ENCODE results near the gene KCTD20. TPM values are rescaled to one million over a fixed set of nuclear protein-coding genes. Genes with fewer than 3 reads are reported as not detected.

The KCTD20 gene
- total and polyA plus RNA-seq, 10 of the 15 experiments (the other 5 are each of a cell fraction or from before 2014, with no cell fraction given), result 18.1 to 77.0 (median 50.5) TPM

DNA sequence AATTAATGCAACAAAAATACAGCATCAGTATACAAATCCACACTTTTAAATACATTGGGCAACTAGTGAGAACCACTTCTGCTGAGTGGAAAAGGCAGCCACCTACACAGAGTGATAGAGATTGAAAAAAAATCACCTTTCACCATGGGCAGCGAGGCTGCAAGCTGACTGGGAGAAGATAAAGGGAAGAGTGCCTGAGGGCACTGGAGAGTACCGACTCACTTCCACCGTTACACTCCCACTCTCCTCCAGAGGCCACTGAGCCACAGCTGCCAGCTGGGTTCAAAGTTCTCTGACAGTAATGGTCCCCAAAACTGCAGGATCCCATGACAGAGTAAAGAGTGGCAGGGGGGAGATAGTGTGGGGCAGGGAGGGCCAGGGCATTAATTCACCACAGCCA is 24.2 kb upstream of the KCTD20 start:
- no peak for FAIRE-seq
- no peak overlapping the region for H2AFZ ChIP-seq (ENCODE audit: control insufficient read depth, low read depth, low read length)
- CTCF ChIA-PET, result interaction anchor here (0.8 to 1.4 kb wide), 3 partner anchors 12 to 116 kb away, joined by 3 to 4 read pairs (median 4); no protein-coding TSS in a partner anchor
- H3K79me2 ChIP-seq (ENCODE audit: control insufficient read depth, insufficient read depth, low read length), result no peaks in the 10 kb centered on the region
- no peak for DNase-seq (ENCODE audit: low read depth, low spot score)
- POLR2A ChIA-PET, result interaction anchor here (0.7 kb wide), 1 partner anchor 141 kb away, joined by 3 read pairs; no protein-coding TSS in a partner anchor
- H3K9ac ChIP-seq (ENCODE audit: control insufficient read depth, insufficient read depth, low read length), result no peak overlapping the region
- H3K36me3 ChIP-seq (ENCODE audit: control insufficient read depth in 2 of 2, insufficient read depth in 2 of 2, low read length in 1 of 2), result no peaks in the 10 kb centered on the region
- H3K9me3 ChIP-seq (replicated peaks; ENCODE audit: control insufficient read depth, insufficient read depth, low read length), result peaks cover 1% of the 10 kb centered on the region; the same call in 1 of the 3 replicates
- TF ChIP-seq IKZF1 (conservative IDR thresholded peaks at IDR 0.05) (no peak), ZNF24 (IDR thresholded peaks at IDR 0.05) (no peak), RAD21 (IDR thresholded peaks at IDR 0.05; ENCODE audit: insufficient read depth, low read depth, low read length) (no peak), SRF (IDR thresholded peaks at IDR 0.05; ENCODE audit: low read depth in 2 of 2, low read length in 2 of 2) (no peak), PAX8 (IDR thresholded peaks at IDR 0.05) (no peak), ZZZ3 (IDR thresholded peaks at IDR 0.05; ENCODE audit: control insufficient read depth, insufficient read length, low read depth) (no peak), TARDBP (IDR thresholded peaks at IDR 0.05; ENCODE audit: borderline replicate concordance) (no peak), CEBPB (IDR thresholded peaks at IDR 0.05; ENCODE audit: borderline replicate concordance in 1 of 2, low read depth in 2 of 2, low read length in 2 of 2) (no peak), FOXM1 (IDR thresholded peaks at IDR 0.05; ENCODE audit: low read depth, low read length) (no peak), NFXL1 (IDR thresholded peaks at IDR 0.05; ENCODE audit: borderline replicate concordance) (no peak), EP300 (IDR thresholded peaks at IDR 0.05; ENCODE audit: borderline replicate concordance in 1 of 2, control insufficient read depth in 1 of 2, low read depth in 2 of 2, low read length in 2 of 2) (no peak), SREBF2 (IDR thresholded peaks at IDR 0.05; ENCODE audit: low read length) (no peak), ZNF622 (IDR thresholded peaks at IDR 0.05) (no peak), BACH1 (IDR thresholded peaks at IDR 0.05; ENCODE audit: borderline replicate concordance) (no peak), BHLHE40 (IDR thresholded peaks at IDR 0.05; ENCODE audit: borderline replicate concordance in 1 of 2, low read depth in 2 of 2, low read length in 1 of 2) (no peak), ZBTB4 (CRISPR knock-in tag; IDR thresholded peaks at IDR 0.05) (no peak)
- TF ChIP-seq, protein P1, sequence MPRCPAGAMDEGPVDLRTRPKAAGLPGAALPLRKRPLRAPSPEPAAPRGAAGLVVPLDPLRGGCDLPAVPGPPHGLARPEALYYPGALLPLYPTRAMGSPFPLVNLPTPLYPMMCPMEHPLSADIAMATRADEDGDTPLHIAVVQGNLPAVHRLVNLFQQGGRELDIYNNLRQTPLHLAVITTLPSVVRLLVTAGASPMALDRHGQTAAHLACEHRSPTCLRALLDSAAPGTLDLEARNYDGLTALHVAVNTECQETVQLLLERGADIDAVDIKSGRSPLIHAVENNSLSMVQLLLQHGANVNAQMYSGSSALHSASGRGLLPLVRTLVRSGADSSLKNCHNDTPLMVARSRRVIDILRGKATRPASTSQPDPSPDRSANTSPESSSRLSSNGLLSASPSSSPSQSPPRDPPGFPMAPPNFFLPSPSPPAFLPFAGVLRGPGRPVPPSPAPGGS (IDR thresholded peaks at IDR 0.05; ENCODE audit: borderline replicate concordance, insufficient read depth, low read depth, low read length, poor library complexity, severe bottlenecking), result no peak
- RAD21 ChIA-PET (ENCODE audit: unreplicated experiment), result no interaction called here
- no TSS peak for BruUV-seq (replicated peaks)
- in situ Hi-C loops (cut with MboI) (no loop called here), intact Hi-C loops (cut with micrococcal nuclease; ENCODE audit: unreplicated experiment) (no loop called here)
- SMC1A ChIA-PET (ENCODE audit: uncharacterized antibody, unreplicated experiment), result no interaction called here
- 61% methylated on average over 3 of the region's 3 CpGs for WGBS (ENCODE audit: insufficient coverage, insufficient replicate concordance, low lambda C conversion rate, missing lambda C conversion rate)
- no peak overlapping the region for H3K27ac ChIP-seq (ENCODE audit: control insufficient read depth, insufficient read depth)
- H4K20me1 ChIP-seq (ENCODE audit: control insufficient read depth, insufficient read depth), result no peaks in the 10 kb centered on the region
- ATAC-seq, result no peak
- H3K27me3 ChIP-seq (replicated peaks in 1 of 2; ENCODE audit: control insufficient read depth in 2 of 2, insufficient read depth in 2 of 2, low read length in 1 of 2), result no peaks in the 10 kb centered on the region
- H3K4me2 ChIP-seq (ENCODE audit: control insufficient read depth, insufficient read depth), result no peak overlapping the region
- peaks cover 4% of the 10 kb centered on the region for H3K4me1 ChIP-seq (ENCODE audit: control insufficient read depth, insufficient read depth, low read length)
- no peak overlapping the region for H3K4me3 ChIP-seq
